ENCODE results near the gene SVIL. TPM values are rescaled to one million over a fixed set of nuclear protein-coding genes. Genes with fewer than 3 reads are reported as not detected.

Gene SVIL
- total RNA-seq, 1 experiment from 2014 or later: 15.3 TPM

DNA sequence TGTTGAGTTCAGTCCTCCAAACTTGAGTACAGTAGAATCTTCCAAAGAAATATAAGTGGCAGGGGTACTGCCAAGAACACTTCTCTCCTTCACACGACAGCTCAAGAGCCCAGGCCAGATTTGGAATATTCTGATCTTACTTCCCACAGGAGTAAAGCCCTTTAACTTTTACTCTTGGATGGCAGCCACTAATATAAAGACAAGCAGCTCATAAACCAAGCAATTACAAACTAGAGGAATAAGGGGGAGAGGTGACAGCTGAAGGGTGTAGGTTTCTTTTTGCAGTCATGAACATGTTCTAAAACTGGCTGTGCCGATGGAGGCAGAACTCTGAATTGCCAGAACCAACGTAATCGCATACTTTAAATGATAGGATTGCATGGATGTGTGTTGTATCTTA lies 74.8 kb downstream of the SVIL start:
- Mint-ChIP-seq H3K27ac (peak overlapping the region in 1 of 3 experiments; percentile 50; a peak in 1 of 7 replicates), H3K36me3 (ENCODE audit: insufficient read depth in 1 of 3, low read depth in 3 of 3) (peaks cover 0 to 7% (median 0%) of the 10 kb centered on the region in 3 experiments; a peak in 3 of 7 replicates), H3K9me3 (no peaks in the 10 kb centered on the region), H3K4me1 (peaks cover 30 to 39% of the 10 kb centered on the region in 2 experiments), H3K4me3 (no peak overlapping the region), H3K27me3 (ENCODE audit: low read depth) (no peaks in the 10 kb centered on the region; the same call in 1 of the 2 replicates)
- Histone ChIP-seq H3K9me3 (ENCODE audit: control insufficient read depth, low read depth, low read length) (no peaks in the 10 kb centered on the region), H4K8ac (replicated peaks; ENCODE audit: insufficient read length, low read depth, low read length) (no peak overlapping the region), H3K27ac (ENCODE audit: insufficient read length, low read depth, low read length) (no peak overlapping the region), H2AFZ (ENCODE audit: low read length) (no peak overlapping the region), H3K9ac (ENCODE audit: extremely low read depth, insufficient read length, low read length) (no peak overlapping the region), H4K5ac (ENCODE audit: insufficient read length, low read depth, low read length) (no peak overlapping the region), H3K4ac (ENCODE audit: low read depth, low read length) (no peak overlapping the region), H3K79me2 (ENCODE audit: insufficient read depth, low read length) (no peaks in the 10 kb centered on the region), H3K18ac (ENCODE audit: insufficient read length, low read depth, low read length) (no peak overlapping the region), H3K23ac (ENCODE audit: insufficient read length, low read depth, low read length) (no peak overlapping the region), H4K91ac (ENCODE audit: insufficient read length, low read depth, low read length) (no peak overlapping the region), H3K4me2 (ENCODE audit: insufficient read depth, insufficient read length, low read length) (no peak overlapping the region), H2AK5ac (ENCODE audit: insufficient read length, low read length) (no peak overlapping the region), H2BK5ac (ENCODE audit: insufficient read length, low read length) (no peak overlapping the region), H2BK15ac (ENCODE audit: low read depth, low read length) (no peak overlapping the region), H3K79me1 (ENCODE audit: insufficient read depth, low read depth, low read length, poor library complexity, severe bottlenecking) (no peaks in the 10 kb centered on the region), H2BK20ac (ENCODE audit: low read depth, low read length, poor library complexity, severe bottlenecking) (no peak overlapping the region), H2BK12ac (ENCODE audit: insufficient read length, low read depth, low read length) (no peak overlapping the region), H2BK120ac (ENCODE audit: low read depth, low read length, poor library complexity, severe bottlenecking) (no peak overlapping the region), H3K27me3 (ENCODE audit: insufficient read depth, low read length) (no peaks in the 10 kb centered on the region), H3K4me1 (ENCODE audit: insufficient read depth, low read length) (no peaks in the 10 kb centered on the region; the same call in 1 of the 2 replicates), H3K23me2 (ENCODE audit: insufficient read length, low read depth, low read length, poor library complexity, severe bottlenecking) (no peaks in the 10 kb centered on the region), H4K20me1 (ENCODE audit: control insufficient read depth, insufficient read depth, insufficient read length) (no peaks in the 10 kb centered on the region), H3K56ac (ENCODE audit: insufficient read length, low read depth, low read length) (no peak overlapping the region), H3K14ac (ENCODE audit: insufficient read depth, low read length) (no peak overlapping the region), H3T11ph (ENCODE audit: low read length) (no peak overlapping the region)
- TF ChIP-seq, protein P1, sequence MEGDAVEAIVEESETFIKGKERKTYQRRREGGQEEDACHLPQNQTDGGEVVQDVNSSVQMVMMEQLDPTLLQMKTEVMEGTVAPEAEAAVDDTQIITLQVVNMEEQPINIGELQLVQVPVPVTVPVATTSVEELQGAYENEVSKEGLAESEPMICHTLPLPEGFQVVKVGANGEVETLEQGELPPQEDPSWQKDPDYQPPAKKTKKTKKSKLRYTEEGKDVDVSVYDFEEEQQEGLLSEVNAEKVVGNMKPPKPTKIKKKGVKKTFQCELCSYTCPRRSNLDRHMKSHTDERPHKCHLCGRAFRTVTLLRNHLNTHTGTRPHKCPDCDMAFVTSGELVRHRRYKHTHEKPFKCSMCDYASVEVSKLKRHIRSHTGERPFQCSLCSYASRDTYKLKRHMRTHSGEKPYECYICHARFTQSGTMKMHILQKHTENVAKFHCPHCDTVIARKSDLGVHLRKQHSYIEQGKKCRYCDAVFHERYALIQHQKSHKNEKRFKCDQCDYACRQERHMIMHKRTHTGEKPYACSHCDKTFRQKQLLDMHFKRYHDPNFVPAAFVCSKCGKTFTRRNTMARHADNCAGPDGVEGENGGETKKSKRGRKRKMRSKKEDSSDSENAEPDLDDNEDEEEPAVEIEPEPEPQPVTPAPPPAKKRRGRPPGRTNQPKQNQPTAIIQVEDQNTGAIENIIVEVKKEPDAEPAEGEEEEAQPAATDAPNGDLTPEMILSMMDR (conservative IDR thresholded peaks at IDR 0.05): no peak
- WGBS (ENCODE audit: extremely low coverage, insufficient read length, low lambda C conversion rate): no CpG with 5 or more reads among the region's 4 CpGs
- no peak for DNase-seq
